ENCODE results near the gene PTH1R. TPM values are rescaled to one million over a fixed set of nuclear protein-coding genes. Genes with fewer than 3 reads are reported as not detected.

PTH1R gene
- total RNA-seq, 1 experiment from 2014 or later = 0.32 TPM

DNA sequence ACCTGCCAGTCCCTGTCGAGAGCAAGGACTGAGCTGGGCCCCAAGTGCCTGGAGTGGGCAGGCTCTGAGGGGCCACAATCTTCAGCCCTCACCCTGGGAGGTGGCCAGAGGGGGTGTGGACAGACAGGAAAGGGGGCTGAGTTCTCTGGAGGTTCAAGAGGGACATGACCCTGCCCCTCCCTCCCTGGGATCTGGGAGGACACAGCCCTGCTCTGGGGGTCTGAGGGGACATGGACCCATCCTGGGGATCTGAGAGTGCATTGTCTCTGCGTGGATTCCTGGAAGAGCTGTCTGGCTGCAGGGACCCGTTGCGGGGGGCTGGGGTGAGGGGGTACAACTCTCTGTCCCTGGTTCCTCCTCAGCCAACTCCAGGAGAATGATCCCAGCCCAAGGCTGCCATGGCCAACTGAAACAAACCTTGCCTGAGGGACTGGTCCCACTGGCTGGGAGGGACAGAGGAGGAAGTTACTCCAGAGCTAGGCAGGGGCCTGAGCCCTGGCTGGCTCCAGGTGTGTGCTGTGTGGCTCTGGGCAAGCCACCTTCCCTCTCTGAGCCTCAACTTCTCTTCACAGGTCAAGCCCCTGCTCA, 29.0 kb downstream of the PTH1R start:
- intact Hi-C loops (cut with micrococcal nuclease) = no loop called here
- no peak for TF ChIP-seq SP1 (IDR thresholded peaks at IDR 0.05; ENCODE audit: low read depth)
- no peak for TF ChIP-seq FOSL1 (IDR thresholded peaks at IDR 0.05; ENCODE audit: low read depth)
- TF ChIP-seq, protein P1, sequence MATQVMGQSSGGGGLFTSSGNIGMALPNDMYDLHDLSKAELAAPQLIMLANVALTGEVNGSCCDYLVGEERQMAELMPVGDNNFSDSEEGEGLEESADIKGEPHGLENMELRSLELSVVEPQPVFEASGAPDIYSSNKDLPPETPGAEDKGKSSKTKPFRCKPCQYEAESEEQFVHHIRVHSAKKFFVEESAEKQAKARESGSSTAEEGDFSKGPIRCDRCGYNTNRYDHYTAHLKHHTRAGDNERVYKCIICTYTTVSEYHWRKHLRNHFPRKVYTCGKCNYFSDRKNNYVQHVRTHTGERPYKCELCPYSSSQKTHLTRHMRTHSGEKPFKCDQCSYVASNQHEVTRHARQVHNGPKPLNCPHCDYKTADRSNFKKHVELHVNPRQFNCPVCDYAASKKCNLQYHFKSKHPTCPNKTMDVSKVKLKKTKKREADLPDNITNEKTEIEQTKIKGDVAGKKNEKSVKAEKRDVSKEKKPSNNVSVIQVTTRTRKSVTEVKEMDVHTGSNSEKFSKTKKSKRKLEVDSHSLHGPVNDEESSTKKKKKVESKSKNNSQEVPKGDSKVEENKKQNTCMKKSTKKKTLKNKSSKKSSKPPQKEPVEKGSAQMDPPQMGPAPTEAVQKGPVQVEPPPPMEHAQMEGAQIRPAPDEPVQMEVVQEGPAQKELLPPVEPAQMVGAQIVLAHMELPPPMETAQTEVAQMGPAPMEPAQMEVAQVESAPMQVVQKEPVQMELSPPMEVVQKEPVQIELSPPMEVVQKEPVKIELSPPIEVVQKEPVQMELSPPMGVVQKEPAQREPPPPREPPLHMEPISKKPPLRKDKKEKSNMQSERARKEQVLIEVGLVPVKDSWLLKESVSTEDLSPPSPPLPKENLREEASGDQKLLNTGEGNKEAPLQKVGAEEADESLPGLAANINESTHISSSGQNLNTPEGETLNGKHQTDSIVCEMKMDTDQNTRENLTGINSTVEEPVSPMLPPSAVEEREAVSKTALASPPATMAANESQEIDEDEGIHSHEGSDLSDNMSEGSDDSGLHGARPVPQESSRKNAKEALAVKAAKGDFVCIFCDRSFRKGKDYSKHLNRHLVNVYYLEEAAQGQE (IDR thresholded peaks at IDR 0.05; ENCODE audit: low read depth) = no peak
- no peak for TF ChIP-seq SIN3A (IDR thresholded peaks at IDR 0.05; ENCODE audit: low read depth)
- TF ChIP-seq, protein P2, sequence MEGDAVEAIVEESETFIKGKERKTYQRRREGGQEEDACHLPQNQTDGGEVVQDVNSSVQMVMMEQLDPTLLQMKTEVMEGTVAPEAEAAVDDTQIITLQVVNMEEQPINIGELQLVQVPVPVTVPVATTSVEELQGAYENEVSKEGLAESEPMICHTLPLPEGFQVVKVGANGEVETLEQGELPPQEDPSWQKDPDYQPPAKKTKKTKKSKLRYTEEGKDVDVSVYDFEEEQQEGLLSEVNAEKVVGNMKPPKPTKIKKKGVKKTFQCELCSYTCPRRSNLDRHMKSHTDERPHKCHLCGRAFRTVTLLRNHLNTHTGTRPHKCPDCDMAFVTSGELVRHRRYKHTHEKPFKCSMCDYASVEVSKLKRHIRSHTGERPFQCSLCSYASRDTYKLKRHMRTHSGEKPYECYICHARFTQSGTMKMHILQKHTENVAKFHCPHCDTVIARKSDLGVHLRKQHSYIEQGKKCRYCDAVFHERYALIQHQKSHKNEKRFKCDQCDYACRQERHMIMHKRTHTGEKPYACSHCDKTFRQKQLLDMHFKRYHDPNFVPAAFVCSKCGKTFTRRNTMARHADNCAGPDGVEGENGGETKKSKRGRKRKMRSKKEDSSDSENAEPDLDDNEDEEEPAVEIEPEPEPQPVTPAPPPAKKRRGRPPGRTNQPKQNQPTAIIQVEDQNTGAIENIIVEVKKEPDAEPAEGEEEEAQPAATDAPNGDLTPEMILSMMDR (IDR thresholded peaks at IDR 0.05 in 2 of 3, conservative IDR thresholded peaks at IDR 0.05 in 1 of 3; ENCODE audit: borderline replicate concordance in 1 of 3, insufficient read depth in 1 of 3, low read depth in 2 of 3, low read length in 2 of 3) = no peak
- Histone ChIP-seq H3K36me3 (ENCODE audit: control insufficient read depth in 1 of 2, insufficient read depth in 2 of 2, low read length in 2 of 2) (no peaks in the 10 kb centered on the region), H2AFZ (ENCODE audit: low read depth, low read length, poor library complexity, severe bottlenecking) (no peak overlapping the region), H3K27ac (ENCODE audit: low read depth, low read length) (no peak overlapping the region), H3K79me2 (ENCODE audit: insufficient read depth, low read length) (no peaks in the 10 kb centered on the region), H3K4me2 (ENCODE audit: low read length) (no peak overlapping the region), H3K9me3 (ENCODE audit: control insufficient read depth in 1 of 2, insufficient read depth in 1 of 2, low read depth in 1 of 2, low read length in 2 of 2) (no peaks in the 10 kb centered on the region), H3K27me3 (ENCODE audit: insufficient read depth, low read length) (no peaks in the 10 kb centered on the region), H4K20me1 (ENCODE audit: insufficient read depth) (no peaks in the 10 kb centered on the region), H3K4me1 (ENCODE audit: control insufficient read depth in 1 of 2, insufficient read depth in 2 of 2, low read length in 2 of 2) (peaks cover 0 to 19% of the 10 kb centered on the region in 2 experiments; a peak in 3 of 4 replicates), H3K9ac (ENCODE audit: low read length) (no peak overlapping the region), H3K9me2 (ENCODE audit: insufficient read depth) (no peaks in the 10 kb centered on the region), H3K4me3 (replicated peaks in 1 of 2; ENCODE audit: low read depth in 1 of 2, low read length in 2 of 2) (no peak overlapping the region)
- ATAC-seq (no peak), DNase-seq (ENCODE audit: low read depth, low spot score) (no peak)
- ChIA-PET POLR2A (no interaction called here), CTCF (no interaction called here), RAD21 (ENCODE audit: low non-redundant PET in 1 of 2, low total read pairs in 2 of 2, uncharacterized antibody in 2 of 2, unreplicated experiment in 2 of 2) (no interaction called here)
- no TSS peak for BruUV-seq (replicated peaks)

Measured in HCT116 (cell line).